CD8-positive, alpha-beta memory T cell (primary cell): ENCODE results near the gene POLA2. TPM values are rescaled to one million over a fixed set of nuclear protein-coding genes. Genes with fewer than 3 reads are reported as not detected.
A peak's percentile ranks its signal among the peaks of the same experiment; 100 is the strongest.

Source experiments
- CTCF ChIA-PET: fragments of 350-600 bp; sonication (Branson Sonifier 250); formaldehyde crosslinking; loops from one replicate; lab custom pipeline; 2021; ENCODE audit warnings: antibody characterized with exemption; lab: Charles Lee
- POLR2A ChIA-PET: fragments of 350-600 bp; sonication (Branson Sonifier 250); formaldehyde crosslinking; loops from one replicate; lab custom pipeline; 2021; ENCODE audit warnings: antibody characterized with exemption; lab: Charles Lee
- DNase-seq, 5 donors: peaks; one replicate each; pipeline versions ENCODE4 v3.0.0 to v3.0.0-alpha.2; 2020 to 2022; ENCODE audit warnings: mixed read lengths in 1 of 5
- H3K27ac ChIP-seq: one replicate; pipeline ENCODE4 v1.7.0; 2013; ENCODE audit warnings: low read depth, mild to moderate bottlenecking, low read length, moderate library complexity
- H3K27me3 ChIP-seq: 2 replicates; pipeline ENCODE4 v1.7.0; 2013; ENCODE audit warnings: low read length, mild to moderate bottlenecking; ENCODE audit not compliant: insufficient read depth, poor library complexity, severe bottlenecking
- H3K36me3 ChIP-seq: 2 replicates; pipeline ENCODE4 v1.7.0; 2013; ENCODE audit warnings: mild to moderate bottlenecking, low read length, moderate library complexity; ENCODE audit not compliant: insufficient read depth
- H3K4me1 ChIP-seq: 2 replicates; pipeline ENCODE4 v1.7.0; 2013; ENCODE audit warnings: mild to moderate bottlenecking, low read length, moderate library complexity; ENCODE audit not compliant: insufficient read depth
- H3K4me3 ChIP-seq: 2 replicates; pipeline ENCODE4 v1.7.0; 2013; ENCODE audit warnings: mild to moderate bottlenecking, low read length
- H3K9me3 ChIP-seq: 2 replicates; pipeline ENCODE4 v1.7.0; 2013; ENCODE audit warnings: mild to moderate bottlenecking, low read length
- H3K27ac Mint-ChIP-seq, 8 donors: one replicate each; pipeline ENCODE4 v1.8.0; 2020 to 2021; ENCODE audit warnings: mixed read lengths in 8 of 8, mild to moderate bottlenecking in 6 of 8, inconsistent platforms in 3 of 8, moderate library complexity in 3 of 8
- H3K27me3 Mint-ChIP-seq, 2 donors: one replicate each; pipeline ENCODE4 v1.8.0; 2020 to 2021; ENCODE audit warnings: mixed read lengths in 2 of 2, mild to moderate bottlenecking in 1 of 2, moderate library complexity in 1 of 2
- H3K36me3 Mint-ChIP-seq, 3 donors: one replicate each; pipeline ENCODE4 v1.8.0; 2020 to 2021; ENCODE audit warnings: mixed read lengths in 3 of 3, inconsistent platforms in 1 of 3, mild to moderate bottlenecking in 1 of 3
- H3K4me1 Mint-ChIP-seq, 3 donors: one replicate each; pipeline ENCODE4 v1.8.0; 2020 to 2021; ENCODE audit warnings: mixed read lengths in 3 of 3, inconsistent platforms in 1 of 3, mild to moderate bottlenecking in 1 of 3
- H3K4me3 Mint-ChIP-seq, 7 donors: one replicate each; pipeline ENCODE4 v1.8.0; 2020 to 2021; ENCODE audit warnings: mixed read lengths in 7 of 7, mild to moderate bottlenecking in 6 of 7, moderate library complexity in 4 of 7, inconsistent platforms in 2 of 7
- H3K9me3 Mint-ChIP-seq, 5 donors: one replicate each; pipeline ENCODE4 v1.8.0; 2020 to 2022; ENCODE audit warnings: mixed read lengths in 5 of 5, mild to moderate bottlenecking in 3 of 5, moderate library complexity in 2 of 5, inconsistent platforms in 1 of 5
- polyA plus RNA-seq: library from polyadenylated mRNA; unstranded; fragments of 300-500 nt; fragmentation: Illumina TruSeq; gene quantifications from one replicate; pipeline ENCODE4 v1.2.3, GENCODE V29; 2021
- total RNA-seq, 2 experiments: library from RNA; stranded (reverse); gene quantifications; one replicate each; pipeline ENCODE4 v1.2.3, GENCODE V29; 2021

Gene POLA2
- total and polyA plus RNA-seq, 3 experiments from 2014 or later: 11.0 to 78.8 (median 75.6) TPM

DNA sequence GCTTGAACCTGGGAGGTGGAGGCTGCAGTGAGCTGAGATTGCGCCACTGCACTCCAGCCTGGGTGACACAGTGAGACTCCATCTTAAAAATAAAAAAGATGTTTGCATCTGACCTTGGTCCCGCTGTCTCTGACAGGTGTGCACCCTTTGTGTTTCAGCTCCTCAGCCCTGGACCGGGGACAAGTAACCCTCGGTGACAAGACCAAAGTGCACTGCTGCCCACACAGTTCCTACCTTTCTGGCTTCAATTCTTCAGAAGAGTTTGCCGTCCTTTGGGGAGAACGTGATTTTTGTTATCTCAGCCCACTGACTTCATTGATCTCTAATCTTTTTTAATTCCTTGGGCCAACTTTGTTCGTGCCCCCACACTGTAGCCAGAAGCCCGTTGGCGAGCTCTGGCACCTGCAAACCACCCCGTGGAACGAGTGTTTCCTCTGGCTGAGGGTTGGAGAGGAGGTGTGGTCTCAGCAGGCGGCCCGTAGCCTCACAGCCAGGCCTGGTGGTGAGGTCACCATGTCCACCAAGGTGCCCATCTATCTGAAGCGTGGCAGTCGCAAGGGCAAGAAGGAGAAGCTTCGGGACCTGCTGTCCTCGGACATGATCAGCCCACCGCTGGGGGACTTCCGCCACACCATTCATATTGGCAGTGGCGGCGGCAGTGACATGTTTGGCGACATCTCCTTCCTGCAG is 58.8 kb downstream of the POLA2 start:
- no peak for DNase-seq
- POLR2A ChIA-PET: interaction anchor here (0.7 kb wide), 1 partner anchor 59 kb away, joined by 3 read pairs; the partner anchor contains the start of gene POLA2
- no peaks in the 10 kb centered on the region for H3K27me3 ChIP-seq
- Mint-ChIP-seq H3K4me3 (no peak overlapping the region), H3K27ac (no peak overlapping the region), H3K9me3 (no peaks in the 10 kb centered on the region), H3K4me1 (peaks cover 3 to 5% (median 4%) of the 10 kb centered on the region in 3 donors), H3K27me3 (peaks cover 8% of the 10 kb centered on the region in 2 donors), H3K36me3 (peaks cover 0 to 3% (median 0%) of the 10 kb centered on the region in 3 donors)
- H3K27ac ChIP-seq: no peak overlapping the region
- no peaks in the 10 kb centered on the region for H3K9me3 ChIP-seq
- H3K4me3 ChIP-seq: no peak overlapping the region
- H3K4me1 ChIP-seq: peaks cover 8% of the 10 kb centered on the region
- CTCF ChIA-PET: interaction anchor here (1.4 kb wide), 1 partner anchor 9 kb away, joined by 7 read pairs; no protein-coding TSS in a partner anchor
- H3K36me3 ChIP-seq: no peaks in the 10 kb centered on the region

DNA sequence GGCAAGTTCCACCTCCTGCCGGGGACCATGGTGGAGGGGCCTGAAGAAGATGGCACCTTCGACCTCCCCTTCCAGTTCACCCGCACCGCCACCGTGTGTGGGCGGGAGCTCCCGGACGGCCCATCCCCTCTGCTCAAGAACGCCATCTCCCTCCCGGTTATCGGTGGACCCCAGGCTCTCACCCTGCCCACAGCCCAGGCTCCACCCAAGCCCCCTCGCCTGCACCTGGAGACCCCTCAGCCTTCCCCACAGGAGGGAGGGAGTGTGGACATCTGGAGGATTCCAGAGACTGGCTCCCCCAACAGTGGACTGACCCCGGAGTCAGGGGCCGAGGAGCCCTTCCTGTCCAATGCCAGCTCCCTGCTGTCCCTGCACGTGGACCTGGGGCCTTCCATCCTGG is 59.3 kb downstream of the POLA2 start:
- Histone ChIP-seq H3K36me3 (no peaks in the 10 kb centered on the region), H3K27ac (no peak overlapping the region), H3K9me3 (no peaks in the 10 kb centered on the region), H3K27me3 (no peaks in the 10 kb centered on the region), H3K4me1 (peaks cover 2% of the 10 kb centered on the region), H3K4me3 (no peak overlapping the region)
- peaks cover 8 to 10% of the 10 kb centered on the region in 2 donors for H3K27me3 Mint-ChIP-seq
- H3K4me3 Mint-ChIP-seq: no peak overlapping the region
- DNase-seq: no peak
- POLR2A ChIA-PET: no interaction called here
- H3K27ac Mint-ChIP-seq: no peak overlapping the region
- no peaks in the 10 kb centered on the region for H3K9me3 Mint-ChIP-seq
- H3K4me1 Mint-ChIP-seq: no peaks in the 10 kb centered on the region
- H3K36me3 Mint-ChIP-seq: peaks cover 0 to 4% (median 0%) of the 10 kb centered on the region in 3 donors
- CTCF ChIA-PET: interaction anchor here (1.4 kb wide), 1 partner anchor 8 kb away, joined by 7 read pairs; no protein-coding TSS in a partner anchor

DNA sequence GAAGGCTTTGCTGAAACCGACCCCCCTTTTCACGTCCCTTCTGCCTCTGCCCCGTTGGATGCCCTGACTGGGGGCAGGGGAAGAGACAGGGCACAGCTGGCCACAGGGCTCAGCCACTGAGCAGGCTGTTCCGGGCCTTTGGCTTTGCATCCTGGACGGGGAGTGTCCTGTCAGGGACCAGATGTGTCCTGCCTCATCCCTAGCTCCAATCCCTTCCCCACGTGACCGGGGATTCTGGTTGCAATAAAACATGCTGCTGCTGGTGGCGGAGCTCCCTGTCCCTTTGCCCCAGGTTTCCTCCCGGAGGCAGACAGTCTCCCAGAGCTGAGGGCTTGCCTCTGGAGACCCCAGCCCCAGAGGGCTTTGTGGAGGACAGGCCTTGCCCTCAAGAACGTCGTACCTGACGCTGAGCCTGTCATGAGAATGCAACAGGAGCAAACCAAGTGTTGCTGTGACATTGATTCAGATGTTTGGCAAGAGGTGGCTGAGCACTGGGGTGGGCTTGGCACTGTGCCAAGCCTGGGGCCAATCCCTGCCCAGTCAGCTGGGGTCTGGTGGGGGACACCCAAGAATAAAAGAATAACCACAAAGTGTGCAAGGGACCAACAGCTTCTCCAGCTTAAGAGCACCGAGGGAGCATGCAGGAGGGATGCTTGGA is 60.2 kb downstream of the POLA2 start:
- H3K4me1 ChIP-seq: no peaks in the 10 kb centered on the region
- ChIA-PET CTCF (interaction anchor here (1.3 to 1.7 kb wide), 2 partner anchors 11 to 96 kb away, joined by 3 to 4 read pairs; no protein-coding TSS in a partner anchor), POLR2A (no interaction called here)
- peaks cover 0 to 4% (median 0%) of the 10 kb centered on the region in 3 donors for H3K36me3 Mint-ChIP-seq
- H3K27ac ChIP-seq: no peak overlapping the region
- no peak overlapping the region for H3K4me3 ChIP-seq
- DNase-seq: no peak
- H3K36me3 ChIP-seq: no peaks in the 10 kb centered on the region
- no peaks in the 10 kb centered on the region for H3K9me3 Mint-ChIP-seq
- no peaks in the 10 kb centered on the region for H3K4me1 Mint-ChIP-seq
- H3K27me3 Mint-ChIP-seq: peaks cover 8 to 10% of the 10 kb centered on the region in 2 donors
- no peak overlapping the region for H3K4me3 Mint-ChIP-seq
- H3K27me3 ChIP-seq: no peaks in the 10 kb centered on the region
- H3K9me3 ChIP-seq: no peaks in the 10 kb centered on the region
- no peak overlapping the region for H3K27ac Mint-ChIP-seq

DNA sequence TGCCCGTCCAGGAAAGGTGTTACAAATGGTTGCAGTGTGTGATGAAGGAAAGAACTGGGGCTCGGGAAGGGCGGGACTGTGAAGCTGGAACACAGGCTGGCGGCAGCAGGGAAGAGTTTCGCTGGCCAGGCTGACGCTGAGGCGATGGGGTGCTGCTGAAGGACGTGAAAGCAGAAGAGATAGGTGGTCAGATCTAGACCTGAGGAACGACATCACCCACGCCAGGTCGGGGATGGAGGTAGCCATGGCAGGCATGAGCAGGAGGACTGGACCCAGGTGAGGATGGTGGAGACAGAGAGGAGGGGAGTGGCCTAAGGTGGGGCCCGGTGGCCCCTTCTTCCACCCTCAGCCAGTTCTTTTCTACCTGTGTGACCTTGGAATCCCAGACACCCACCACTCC is 62.1 kb downstream of the POLA2 start:
- POLR2A ChIA-PET: no interaction called here
- peaks cover 8 to 13% of the 10 kb centered on the region in 2 donors for H3K27me3 Mint-ChIP-seq

DNA sequence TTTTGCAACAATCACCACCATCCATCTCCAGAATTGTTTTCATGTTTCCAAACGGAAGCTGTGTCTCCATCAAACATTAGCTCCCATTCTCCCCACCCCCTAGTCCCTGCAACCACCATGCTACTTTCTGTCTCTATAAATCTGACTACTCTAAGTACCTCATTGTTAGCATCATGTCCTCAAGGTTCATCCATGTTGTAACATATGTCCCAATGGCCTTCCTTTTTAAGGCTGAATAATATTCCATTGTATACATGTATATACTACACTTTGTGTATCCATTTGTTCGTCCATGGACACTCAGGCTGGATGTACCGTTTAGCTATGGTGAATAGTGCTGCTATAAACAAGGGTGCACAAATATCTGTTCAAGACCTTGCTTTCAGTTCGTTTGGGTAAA is 63.7 kb downstream of the POLA2 start:
- Mint-ChIP-seq H3K27ac (no peak overlapping the region), H3K9me3 (no peaks in the 10 kb centered on the region), H3K27me3 (peaks cover 8 to 13% of the 10 kb centered on the region in 2 donors), H3K4me3 (no peak overlapping the region), H3K4me1 (peaks cover 5 to 7% (median 6%) of the 10 kb centered on the region in 3 donors), H3K36me3 (peaks cover 0 to 4% (median 0%) of the 10 kb centered on the region in 3 donors)
- POLR2A ChIA-PET: no interaction called here
- no peak overlapping the region for H3K4me3 ChIP-seq
- no peaks in the 10 kb centered on the region for H3K36me3 ChIP-seq
- H3K27me3 ChIP-seq: no peaks in the 10 kb centered on the region
- CTCF ChIA-PET: interaction anchor here (2.0 kb wide), 1 partner anchor 10 kb away, joined by 14 read pairs; the partner anchor contains the start of gene CDC42EP2
- H3K27ac ChIP-seq: no peak overlapping the region
- no peak for DNase-seq
- H3K4me1 ChIP-seq: no peaks in the 10 kb centered on the region
- H3K9me3 ChIP-seq: no peaks in the 10 kb centered on the region

More for the DNA sequence above, 62.1 kb downstream of the POLA2 start:
- Histone ChIP-seq H3K27ac (no peak overlapping the region), H3K36me3 (no peaks in the 10 kb centered on the region), H3K4me3 (no peak overlapping the region), H3K27me3 (no peaks in the 10 kb centered on the region), H3K4me1 (no peaks in the 10 kb centered on the region), H3K9me3 (no peaks in the 10 kb centered on the region)
- H3K9me3 Mint-ChIP-seq: no peaks in the 10 kb centered on the region
- CTCF ChIA-PET: interaction anchor here (1.1 to 2.0 kb wide), 2 partner anchors 8 to 15 kb away, joined by 3 to 14 read pairs; partner anchors contain the start of gene CDC42EP2
- no peaks in the 10 kb centered on the region for H3K4me1 Mint-ChIP-seq
- DNase-seq: no peak
- peak overlapping the region in 1 of 8 donors; percentile 51 for H3K27ac Mint-ChIP-seq
- H3K36me3 Mint-ChIP-seq: peaks cover 0 to 4% (median 0%) of the 10 kb centered on the region in 3 donors
- no peak overlapping the region for H3K4me3 Mint-ChIP-seq

DNA sequence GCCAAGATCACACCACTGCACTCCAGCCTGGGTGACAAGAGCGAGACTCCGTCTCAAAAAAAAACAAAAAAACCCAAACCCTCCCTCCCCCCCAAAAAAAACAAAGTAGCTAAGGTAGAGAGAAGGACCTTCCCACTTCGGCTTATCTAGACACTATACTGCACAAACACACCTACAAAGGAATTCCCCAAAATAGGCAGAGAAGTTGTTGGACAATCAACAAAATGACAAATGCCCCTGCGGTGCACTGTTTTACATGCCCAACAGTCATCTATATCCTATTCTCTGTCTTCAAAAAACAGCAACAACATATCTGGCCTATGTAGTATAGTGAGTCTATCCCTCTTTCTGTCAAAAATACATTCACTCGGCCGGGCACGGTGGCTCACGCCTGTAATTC is 65.3 kb downstream of the POLA2 start:
- DNase-seq: no peak
- Mint-ChIP-seq H3K4me1 (peaks cover 5 to 7% (median 6%) of the 10 kb centered on the region in 3 donors), H3K4me3 (no peak overlapping the region), H3K9me3 (no peaks in the 10 kb centered on the region), H3K36me3 (peaks cover 0 to 4% (median 0%) of the 10 kb centered on the region in 3 donors), H3K27ac (no peak overlapping the region), H3K27me3 (peaks cover 6 to 13% of the 10 kb centered on the region in 2 donors)
- POLR2A ChIA-PET: no interaction called here
- CTCF ChIA-PET: interaction anchor here (11.2 kb wide), 1 partner anchor 12 kb away, joined by 161 read pairs; the partner anchor contains the start of gene CDC42EP2
- no peaks in the 10 kb centered on the region for H3K36me3 ChIP-seq
- no peaks in the 10 kb centered on the region for H3K4me1 ChIP-seq
- H3K27ac ChIP-seq: no peak overlapping the region
- H3K9me3 ChIP-seq: no peaks in the 10 kb centered on the region
- H3K4me3 ChIP-seq: no peak overlapping the region
- no peaks in the 10 kb centered on the region for H3K27me3 ChIP-seq

DNA sequence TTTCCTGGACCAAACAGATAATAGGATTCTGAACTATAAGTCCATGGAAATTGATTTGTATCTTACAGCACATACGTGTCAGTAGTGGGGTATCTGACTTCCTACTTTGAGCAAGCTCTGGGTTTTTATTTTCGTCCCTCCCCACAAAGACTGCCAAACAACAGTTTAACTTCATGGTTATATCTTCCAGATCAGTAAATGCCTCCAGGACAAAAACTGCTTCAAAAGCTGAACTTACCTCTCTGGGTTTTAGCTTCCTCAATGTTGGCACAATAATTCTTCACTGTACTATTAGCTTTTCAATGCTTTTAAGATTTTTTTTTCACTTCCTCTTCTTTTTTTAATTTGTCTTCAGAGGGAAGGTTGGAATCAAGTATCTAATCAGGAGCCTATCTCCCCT is 67.7 kb downstream of the POLA2 start:
- H3K36me3 ChIP-seq: no peaks in the 10 kb centered on the region
- no peak overlapping the region for H3K27ac ChIP-seq
- DNase-seq: no peak
- ChIA-PET CTCF (interaction anchor here (0.7 to 11.2 kb wide), 29 partner anchors 9 to 219 kb away, joined by 3 to 161 read pairs (median 4); partner anchors contain the start of genes CAPN1 and CDC42EP2), POLR2A (interaction anchor here (0.6 to 0.7 kb wide), 3 partner anchors 14 to 182 kb away, joined by 3 to 6 read pairs (median 4); no protein-coding TSS in a partner anchor)
- no peaks in the 10 kb centered on the region for H3K9me3 Mint-ChIP-seq
- peaks cover 0 to 8% of the 10 kb centered on the region in 2 donors for H3K27me3 Mint-ChIP-seq
- H3K9me3 ChIP-seq: no peaks in the 10 kb centered on the region
- H3K4me1 Mint-ChIP-seq: peaks cover 12 to 15% (median 13%) of the 10 kb centered on the region in 3 donors
- H3K4me3 ChIP-seq: no peak overlapping the region
- peaks cover 0 to 6% (median 4%) of the 10 kb centered on the region in 3 donors for H3K36me3 Mint-ChIP-seq
- peak overlapping the region in 3 of 8 donors; percentile 33 to 92 (median 52) for H3K27ac Mint-ChIP-seq
- no peaks in the 10 kb centered on the region for H3K27me3 ChIP-seq
- peak overlapping the region in 1 of 7 donors; percentile 27 for H3K4me3 Mint-ChIP-seq
- H3K4me1 ChIP-seq: peaks cover 3% of the 10 kb centered on the region
